Right ventricle myocardium inferior (tissue), 1 donor: ENCODE results near the gene MBD4. TPM values are rescaled to one million over a fixed set of nuclear protein-coding genes. Genes with fewer than 3 reads are reported as not detected.
"Not testable (repeated sequence)": the region's sequence is repeated elsewhere in the genome, so short reads cannot be mapped to it uniquely, and the experiment has no call there.

Source experiments
- ATAC-seq: fragments of 200-7000 bp; cut with Tn5 transposase; one replicate; pipeline ENCODE4 v1.9.1; 2020; ENCODE audit warnings: mild to moderate bottlenecking, moderate library complexity
- DNase-seq: peaks from one replicate; pipeline ENCODE4 v3.0.0; 2021; ENCODE audit errors: missing footprints
- intact Hi-C: fragments of 100-400 bp; cut with DNase I; formaldehyde crosslinking; loops from one replicate; pipeline ENCODE4 v1.11.0; 2022
- long read RNA-seq: library from polyadenylated mRNA; unstranded; transcript quantifications from one replicate; pipeline ENCODE4 v2.0.0, GENCODE V29; 2021
- total RNA-seq: library from RNA; stranded (reverse); fragmentation: NEBNext Ultra II Directional; extraction: Animal tissue kit (Norgen Biotek cat#: 25700); gene quantifications from one replicate; pipeline ENCODE4 v1.2.1, GENCODE V29; 2021
- donor health status: DM: no; HTN: yes; CAD: no; lungs with severe emphysema.

Gene MBD4
- 20.2 TPM for total RNA-seq
- long read RNA-seq, transcript MBD4-203 (8 exons, 2,478 nt) = major isoform, 13 of 20 reads
- long read RNA-seq, partial matches to known transcripts = 1 of 20 reads
- long read RNA-seq, other reads (novel, unspliced or antisense) = 3 of 20 reads

GRCh38 chr3:129439817-129440617 is at the start of gene MBD4, which contains the start of gene IFT122:
MBD4 (minus strand) TSS chr3:129439948; CDS start chr3:129439833, 115 bp downstream.
IFT122 (plus strand) TSS chr3:129440224; CDS start chr3:129440331, 107 bp downstream.
- peak; percentile 95 for ATAC-seq
- DNase-seq = peak; percentile 99
- intact Hi-C loops = loop anchor here (5.0 kb wide), 2 partner anchors 42 to 187 kb away; no protein-coding TSS in a partner anchor

GRCh38 chr3:129489258-129489657 is 49.5 kb upstream of the MBD4 start:
- DNase-seq, ATAC-seq, intact Hi-C loops: not testable (repeated sequence)

GRCh38 chr3:129487868-129488335 is 48.2 kb upstream of the MBD4 start:
- intact Hi-C loops, ATAC-seq: not testable (repeated sequence)

GRCh38 chr3:129487183-129487867 is 47.6 kb upstream of the MBD4 start:
- DNase-seq (no peak), ATAC-seq (no peak)
- intact Hi-C loops = no loop called here

More at GRCh38 chr3:129487868-129488335, 48.2 kb upstream of the MBD4 start:
- DNase-seq = not testable (repeated sequence)

GRCh38 chr3:129486664-129487035 is 46.9 kb upstream of the MBD4 start:
- ATAC-seq = no peak
- intact Hi-C loops = no loop called here
- DNase-seq = no peak

GRCh38 chr3:129485721-129486663 is 46.2 kb upstream of the MBD4 start:
- peak; percentile 45 for ATAC-seq
- DNase-seq = peak; percentile 91
- intact Hi-C loops = no loop called here

GRCh38 chr3:129485146-129485545 is 45.4 kb upstream of the MBD4 start:
- DNase-seq, ATAC-seq, intact Hi-C loops: not testable (repeated sequence)

GRCh38 chr3:129483870-129484269 is 44.1 kb upstream of the MBD4 start:
- DNase-seq (no peak), ATAC-seq (no peak)
- intact Hi-C loops = loop anchor here (5.0 kb wide), 1 partner anchor 42 kb away; the partner anchor contains the start of gene IFT122

- ATAC-seq = no peak
- no peak for DNase-seq
- intact Hi-C loops = loop anchor here (5.0 kb wide), 1 partner anchor 40 kb away; the partner anchor contains the start of gene IFT122
Measured at GRCh38 chr3:129482721-129483120, 43.0 kb upstream of the MBD4 start.

GRCh38 chr3:129481766-129482332 is 42.1 kb upstream of the MBD4 start:
- intact Hi-C loops = loop anchor here (5.0 kb wide), 1 partner anchor 40 kb away; the partner anchor contains the start of gene IFT122
- DNase-seq = peak; percentile 79
- peak; percentile 72 for ATAC-seq

GRCh38 chr3:129481225-129481765 is 41.5 kb upstream of the MBD4 start:
- intact Hi-C loops = loop anchor here (5.0 kb wide), 1 partner anchor 39 kb away; the partner anchor contains the start of gene IFT122
- peak; percentile 29 for ATAC-seq
- not testable (repeated sequence) for DNase-seq

- intact Hi-C loops = no loop called here
Measured at GRCh38 chr3:129476586-129476985, 36.8 kb upstream of the MBD4 start.

GRCh38 chr3:129475863-129476262 is 36.1 kb upstream of the MBD4 start:
- ATAC-seq (no peak), DNase-seq (no peak)
- intact Hi-C loops = no loop called here

More at GRCh38 chr3:129476586-129476985, 36.8 kb upstream of the MBD4 start:
- no peak for ATAC-seq
- no peak for DNase-seq

- no peak for DNase-seq
- intact Hi-C loops = no loop called here
- ATAC-seq = no peak
Measured at GRCh38 chr3:129474984-129475804, 35.4 kb upstream of the MBD4 start.

GRCh38 chr3:129473769-129474152 is 34.0 kb upstream of the MBD4 start:
- intact Hi-C loops = no loop called here
- ATAC-seq (no peak), DNase-seq (no peak)

GRCh38 chr3:129473067-129473768 is 33.5 kb upstream of the MBD4 start:
- ATAC-seq = no peak
- intact Hi-C loops = no loop called here
- no peak for DNase-seq
